ENCODE data around the gene TNFRSF8. TPM values are rescaled to one million over a fixed set of nuclear protein-coding genes. Genes with fewer than 3 reads are reported as not detected.

The TNFRSF8 gene
- total and polyA plus RNA-seq, 9 of the 15 experiments (the other 6 are each of a cell fraction or from before 2014, with no cell fraction given): 3.5 to 38.4 (median 17.1) TPM

DNA sequence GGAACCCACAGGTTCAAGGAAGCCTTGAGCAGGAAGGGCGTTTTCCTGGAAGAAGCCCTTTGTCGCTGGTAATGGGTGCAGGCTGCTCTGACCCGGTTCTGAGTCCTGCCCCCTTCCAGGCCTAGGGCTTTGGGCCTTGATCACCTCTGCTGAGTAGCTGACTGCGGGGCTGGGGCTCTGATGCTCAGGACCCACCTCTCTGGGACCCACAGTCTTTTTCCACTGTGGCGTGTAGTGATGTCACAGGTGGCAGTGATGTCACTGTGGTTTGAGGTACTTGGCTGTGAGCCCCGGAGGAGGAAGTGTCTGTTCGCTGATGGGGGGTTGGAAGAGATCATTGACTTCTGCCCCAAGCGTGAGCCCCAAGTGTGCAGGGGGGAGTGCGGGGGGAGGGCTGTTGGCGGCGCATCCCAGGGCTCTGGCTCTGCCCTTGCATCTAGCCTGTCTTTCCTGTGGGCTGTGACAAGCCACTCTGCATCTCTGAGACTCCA, 110.6 kb downstream of the TNFRSF8 start (continued):
- TF ChIP-seq PRPF4 (IDR thresholded peaks at IDR 0.05; ENCODE audit: insufficient read depth, low read depth, low read length, poor library complexity, severe bottlenecking): no peak
- TF ChIP-seq, protein P1, sequence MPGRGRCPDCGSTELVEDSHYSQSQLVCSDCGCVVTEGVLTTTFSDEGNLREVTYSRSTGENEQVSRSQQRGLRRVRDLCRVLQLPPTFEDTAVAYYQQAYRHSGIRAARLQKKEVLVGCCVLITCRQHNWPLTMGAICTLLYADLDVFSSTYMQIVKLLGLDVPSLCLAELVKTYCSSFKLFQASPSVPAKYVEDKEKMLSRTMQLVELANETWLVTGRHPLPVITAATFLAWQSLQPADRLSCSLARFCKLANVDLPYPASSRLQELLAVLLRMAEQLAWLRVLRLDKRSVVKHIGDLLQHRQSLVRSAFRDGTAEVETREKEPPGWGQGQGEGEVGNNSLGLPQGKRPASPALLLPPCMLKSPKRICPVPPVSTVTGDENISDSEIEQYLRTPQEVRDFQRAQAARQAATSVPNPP (IDR thresholded peaks at IDR 0.05; ENCODE audit: borderline replicate concordance, insufficient read depth, insufficient read length): no peak
- TF ChIP-seq CHCHD3 (CRISPR knock-in tag; IDR thresholded peaks at IDR 0.05): no peak
- no peak for TF ChIP-seq ARHGAP35 (IDR thresholded peaks at IDR 0.05; ENCODE audit: partially characterized antibody)
- TF ChIP-seq NR1H2 (CRISPR knock-in tag; IDR thresholded peaks at IDR 0.05): no peak
- TF ChIP-seq, protein P2, sequence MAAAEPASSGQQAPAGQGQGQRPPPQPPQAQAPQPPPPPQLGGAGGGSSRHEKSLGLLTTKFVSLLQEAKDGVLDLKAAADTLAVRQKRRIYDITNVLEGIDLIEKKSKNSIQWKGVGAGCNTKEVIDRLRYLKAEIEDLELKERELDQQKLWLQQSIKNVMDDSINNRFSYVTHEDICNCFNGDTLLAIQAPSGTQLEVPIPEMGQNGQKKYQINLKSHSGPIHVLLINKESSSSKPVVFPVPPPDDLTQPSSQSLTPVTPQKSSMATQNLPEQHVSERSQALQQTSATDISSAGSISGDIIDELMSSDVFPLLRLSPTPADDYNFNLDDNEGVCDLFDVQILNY (CRISPR knock-in tag; IDR thresholded peaks at IDR 0.05): no peak
- TF ChIP-seq SRSF9 (IDR thresholded peaks at IDR 0.05; ENCODE audit: borderline replicate concordance, low read depth, low read length): no peak
- TF ChIP-seq ELF2 (CRISPR knock-in tag; IDR thresholded peaks at IDR 0.05): no peak
- TF ChIP-seq ETV5 (CRISPR knock-in tag; IDR thresholded peaks at IDR 0.05; ENCODE audit: low read depth): no peak
- TF ChIP-seq NR2C1 (IDR thresholded peaks at IDR 0.05): no peak
- TF ChIP-seq NR2C1 (tag; IDR thresholded peaks at IDR 0.05): no peak
- TF ChIP-seq, protein P3, sequence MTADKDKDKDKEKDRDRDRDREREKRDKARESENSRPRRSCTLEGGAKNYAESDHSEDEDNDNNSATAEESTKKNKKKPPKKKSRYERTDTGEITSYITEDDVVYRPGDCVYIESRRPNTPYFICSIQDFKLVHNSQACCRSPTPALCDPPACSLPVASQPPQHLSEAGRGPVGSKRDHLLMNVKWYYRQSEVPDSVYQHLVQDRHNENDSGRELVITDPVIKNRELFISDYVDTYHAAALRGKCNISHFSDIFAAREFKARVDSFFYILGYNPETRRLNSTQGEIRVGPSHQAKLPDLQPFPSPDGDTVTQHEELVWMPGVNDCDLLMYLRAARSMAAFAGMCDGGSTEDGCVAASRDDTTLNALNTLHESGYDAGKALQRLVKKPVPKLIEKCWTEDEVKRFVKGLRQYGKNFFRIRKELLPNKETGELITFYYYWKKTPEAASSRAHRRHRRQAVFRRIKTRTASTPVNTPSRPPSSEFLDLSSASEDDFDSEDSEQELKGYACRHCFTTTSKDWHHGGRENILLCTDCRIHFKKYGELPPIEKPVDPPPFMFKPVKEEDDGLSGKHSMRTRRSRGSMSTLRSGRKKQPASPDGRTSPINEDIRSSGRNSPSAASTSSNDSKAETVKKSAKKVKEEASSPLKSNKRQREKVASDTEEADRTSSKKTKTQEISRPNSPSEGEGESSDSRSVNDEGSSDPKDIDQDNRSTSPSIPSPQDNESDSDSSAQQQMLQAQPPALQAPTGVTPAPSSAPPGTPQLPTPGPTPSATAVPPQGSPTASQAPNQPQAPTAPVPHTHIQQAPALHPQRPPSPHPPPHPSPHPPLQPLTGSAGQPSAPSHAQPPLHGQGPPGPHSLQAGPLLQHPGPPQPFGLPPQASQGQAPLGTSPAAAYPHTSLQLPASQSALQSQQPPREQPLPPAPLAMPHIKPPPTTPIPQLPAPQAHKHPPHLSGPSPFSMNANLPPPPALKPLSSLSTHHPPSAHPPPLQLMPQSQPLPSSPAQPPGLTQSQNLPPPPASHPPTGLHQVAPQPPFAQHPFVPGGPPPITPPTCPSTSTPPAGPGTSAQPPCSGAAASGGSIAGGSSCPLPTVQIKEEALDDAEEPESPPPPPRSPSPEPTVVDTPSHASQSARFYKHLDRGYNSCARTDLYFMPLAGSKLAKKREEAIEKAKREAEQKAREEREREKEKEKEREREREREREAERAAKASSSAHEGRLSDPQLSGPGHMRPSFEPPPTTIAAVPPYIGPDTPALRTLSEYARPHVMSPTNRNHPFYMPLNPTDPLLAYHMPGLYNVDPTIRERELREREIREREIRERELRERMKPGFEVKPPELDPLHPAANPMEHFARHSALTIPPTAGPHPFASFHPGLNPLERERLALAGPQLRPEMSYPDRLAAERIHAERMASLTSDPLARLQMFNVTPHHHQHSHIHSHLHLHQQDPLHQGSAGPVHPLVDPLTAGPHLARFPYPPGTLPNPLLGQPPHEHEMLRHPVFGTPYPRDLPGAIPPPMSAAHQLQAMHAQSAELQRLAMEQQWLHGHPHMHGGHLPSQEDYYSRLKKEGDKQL (CRISPR knock-in tag; IDR thresholded peaks at IDR 0.05; ENCODE audit: borderline replicate concordance): no peak
- no peak for TF ChIP-seq ZNF197 (CRISPR knock-in tag; IDR thresholded peaks at IDR 0.05; ENCODE audit: low read depth)
- no peak for TF ChIP-seq GATA2 (CRISPR knock-in tag; IDR thresholded peaks at IDR 0.05)
- TF ChIP-seq KLF16 (IDR thresholded peaks at IDR 0.05): no peak
- no peak for TF ChIP-seq TAL1 (IDR thresholded peaks at IDR 0.05)
- no peak for TF ChIP-seq KAT8 (IDR thresholded peaks at IDR 0.05; ENCODE audit: low read depth)
